DMS53 (cell line): ENCODE measurements around the gene IL9.

Experiments used
- DNase-seq: peaks from one replicate; lab custom pipeline; 2025; lab: John Stamatoyannopoulos, UW

Gene IL9

GRCh38 chr5:135891268-135891667 is 4.4 kb downstream of the IL9 start:
- no peak for DNase-seq

- DNase-seq = no peak
These were observed 4.8 kb downstream of the IL9 start for GRCh38 chr5:135890867-135891266.

- no peak for DNase-seq
These were observed 5.3 kb downstream of the IL9 start for GRCh38 chr5:135890296-135890695.

DNA sequence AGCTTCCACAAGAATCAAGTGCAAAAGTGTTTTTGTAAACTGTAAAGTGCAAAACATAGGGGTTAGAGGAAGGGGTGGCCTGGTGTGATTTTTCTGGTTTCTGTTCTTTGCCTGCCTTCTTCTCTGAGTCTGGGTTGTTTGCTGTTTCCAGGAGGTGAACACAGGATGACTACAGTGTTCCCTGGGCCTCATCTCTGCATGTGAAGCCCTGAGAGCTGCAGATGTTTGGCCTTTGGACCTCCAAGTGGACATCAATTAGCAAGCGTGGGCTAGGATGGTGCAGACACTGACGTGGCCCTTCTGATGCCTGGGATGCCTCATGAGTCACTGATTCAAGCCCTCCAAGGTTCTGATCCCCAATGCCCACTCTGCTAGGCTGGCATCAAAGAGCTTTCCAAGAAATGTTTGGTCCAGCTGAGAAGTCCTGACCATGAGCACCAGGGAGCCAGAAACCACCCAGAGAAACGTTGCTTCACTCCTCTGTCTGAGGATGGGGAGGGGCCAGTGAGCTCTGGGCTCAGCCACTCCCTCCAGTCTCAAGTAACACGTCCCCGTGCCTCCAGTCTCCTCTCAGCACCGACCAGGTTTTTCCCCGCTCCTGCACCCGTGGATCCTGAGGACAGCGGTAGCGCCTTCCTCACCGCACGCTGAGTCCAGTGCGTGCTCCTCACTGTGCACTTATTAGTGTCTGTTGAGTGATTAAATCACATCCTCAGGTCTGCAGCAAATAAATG is 7.6 kb downstream of the IL9 start:
- DNase-seq = peak; percentile 33

DNA sequence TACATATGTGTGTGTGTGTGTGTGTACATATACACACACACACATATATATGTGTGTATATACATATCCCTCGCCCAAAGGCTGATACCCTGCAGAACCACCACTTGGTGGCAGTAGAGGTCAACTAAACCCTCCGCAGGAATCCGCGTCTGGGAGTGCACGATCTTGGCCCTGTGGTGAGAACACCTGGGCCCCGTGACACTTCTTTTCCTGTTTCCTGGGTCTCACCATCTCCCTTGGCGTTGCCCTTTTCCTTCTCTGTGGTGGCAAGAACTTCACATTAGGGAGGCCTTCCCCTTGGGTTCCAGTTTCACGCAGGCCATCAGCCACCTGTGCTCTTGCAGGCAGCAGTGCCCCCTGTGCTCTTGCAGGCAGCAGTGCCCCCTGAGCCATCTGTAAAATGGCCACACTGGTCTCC is 8.2 kb downstream of the IL9 start:
- peak; percentile 89 for DNase-seq

GRCh38 chr5:135886136-135886535 is 9.5 kb downstream of the IL9 start:
- no peak for DNase-seq

DNA sequence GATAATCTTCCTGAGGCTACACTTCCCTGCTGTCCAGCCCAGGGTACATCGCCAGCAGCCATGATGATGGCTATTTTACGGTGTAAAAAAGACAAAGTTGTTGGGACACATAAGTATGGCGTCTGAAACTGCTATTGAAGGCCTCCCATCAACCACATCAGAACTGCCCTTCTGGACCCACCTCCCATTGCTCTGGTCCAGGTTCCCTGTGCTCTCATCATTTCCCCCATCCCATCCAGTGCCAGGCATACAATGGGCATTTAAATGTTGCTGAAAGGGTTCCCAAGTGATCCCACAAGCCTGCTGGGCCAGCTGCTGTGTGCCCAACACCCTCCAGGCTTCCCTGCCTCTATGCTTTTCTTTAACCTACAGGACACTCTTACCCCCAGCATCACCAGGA is 10.6 kb downstream of the IL9 start:
- DNase-seq = no peak

DNA sequence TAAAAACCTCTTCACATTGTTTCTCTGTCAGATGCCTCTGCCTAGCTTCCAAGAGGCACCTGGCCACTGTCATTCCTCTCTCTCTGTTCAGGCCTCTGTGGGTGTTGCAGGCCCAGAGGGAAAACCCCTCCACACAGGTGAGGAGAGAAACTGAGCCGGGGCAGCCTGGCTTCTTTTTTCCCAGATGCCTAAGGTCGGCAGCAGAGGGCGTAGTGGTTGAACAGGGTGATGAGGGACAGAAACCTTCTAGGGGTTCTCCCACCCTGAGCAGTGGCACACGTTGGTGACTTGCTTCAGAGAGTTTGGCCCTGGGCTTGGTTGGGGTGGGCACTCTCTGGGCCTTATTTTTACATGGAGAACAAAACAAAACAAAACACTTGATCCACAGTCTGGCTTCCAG is 12.2 kb downstream of the IL9 start:
- peak; percentile 9 for DNase-seq

DNA sequence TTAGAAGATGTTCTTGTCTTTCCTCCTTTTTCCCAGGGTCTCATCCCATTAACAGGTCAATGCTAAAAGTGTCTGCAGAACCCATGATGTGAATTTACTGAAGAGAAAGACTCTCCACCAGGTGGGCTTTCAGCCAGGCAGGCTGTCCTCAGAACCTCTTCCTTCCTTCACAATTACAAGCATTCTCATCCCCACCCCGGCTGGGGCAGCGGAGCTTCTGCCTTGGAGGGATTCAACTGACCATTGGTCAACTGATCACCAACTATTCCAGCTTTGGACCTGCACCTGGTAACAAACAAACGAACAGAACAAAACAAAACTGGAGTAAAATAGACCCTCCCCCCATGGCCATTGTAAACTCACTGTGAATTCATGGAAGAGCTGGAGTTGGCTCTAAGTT is 12.6 kb downstream of the IL9 start:
- DNase-seq = no peak

- no peak for DNase-seq
These were observed 13.8 kb downstream of the IL9 start for GRCh38 chr5:135881819-135882218.

DNA sequence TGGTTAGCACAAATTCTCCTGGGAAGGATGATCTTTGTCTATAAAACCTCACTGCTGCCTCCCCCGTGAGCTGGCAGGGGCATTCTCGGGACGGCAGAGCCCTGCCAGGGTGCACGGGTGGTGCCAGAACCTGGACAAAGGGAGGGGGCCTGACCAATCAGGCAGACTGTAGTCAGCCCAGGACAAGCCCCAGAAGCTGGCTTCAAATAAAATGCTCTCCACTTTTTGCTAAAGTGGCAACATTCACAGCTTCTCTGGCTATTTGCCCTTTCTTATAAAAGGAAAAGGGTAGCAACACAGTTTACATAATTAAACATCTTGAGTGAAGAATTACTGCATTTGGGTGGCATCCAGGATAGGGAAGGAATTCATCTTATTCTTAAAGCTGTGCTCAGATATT is 14.4 kb downstream of the IL9 start:
- DNase-seq = no peak

DNA sequence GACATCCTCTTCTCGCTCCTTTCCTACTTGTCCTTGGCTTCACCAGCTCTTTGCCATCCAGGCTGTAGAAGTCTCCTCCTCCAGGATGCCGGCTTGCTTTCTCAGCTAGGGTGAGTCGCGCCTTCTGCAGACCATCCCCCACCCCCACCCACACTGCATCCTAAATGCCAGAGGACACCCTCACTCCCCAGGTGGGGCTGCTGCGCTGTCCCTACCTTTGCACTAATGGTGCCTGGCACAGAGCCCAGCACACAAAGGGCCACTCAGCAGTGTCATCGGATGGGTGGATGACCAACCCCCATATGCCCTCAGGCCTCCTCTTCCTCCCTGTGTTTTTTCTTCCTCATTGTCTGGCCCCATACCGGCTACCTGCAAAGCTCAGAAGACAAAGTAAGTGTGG is 14.8 kb downstream of the IL9 start:
- DNase-seq = no peak

DNA sequence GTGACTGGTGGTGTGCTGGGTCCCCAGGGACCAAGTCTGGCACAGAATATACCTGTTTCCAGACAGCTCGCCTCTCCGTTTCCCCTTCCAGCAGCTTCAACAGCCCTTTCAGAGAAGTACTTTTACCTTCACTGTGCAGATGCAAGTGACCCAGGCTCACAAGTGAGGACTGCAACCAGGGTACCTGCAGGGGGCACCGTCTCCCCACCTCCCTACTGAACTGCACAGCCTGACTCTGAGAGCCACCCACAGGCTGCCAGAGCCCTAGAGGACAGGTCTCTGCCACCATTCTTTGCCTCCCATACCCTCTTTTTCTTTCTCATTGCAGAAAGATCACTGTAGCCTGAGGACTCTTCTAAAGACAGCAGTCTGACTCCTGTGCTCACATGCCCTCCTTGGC is 15.4 kb downstream of the IL9 start:
- peak; percentile 41 for DNase-seq

DNA sequence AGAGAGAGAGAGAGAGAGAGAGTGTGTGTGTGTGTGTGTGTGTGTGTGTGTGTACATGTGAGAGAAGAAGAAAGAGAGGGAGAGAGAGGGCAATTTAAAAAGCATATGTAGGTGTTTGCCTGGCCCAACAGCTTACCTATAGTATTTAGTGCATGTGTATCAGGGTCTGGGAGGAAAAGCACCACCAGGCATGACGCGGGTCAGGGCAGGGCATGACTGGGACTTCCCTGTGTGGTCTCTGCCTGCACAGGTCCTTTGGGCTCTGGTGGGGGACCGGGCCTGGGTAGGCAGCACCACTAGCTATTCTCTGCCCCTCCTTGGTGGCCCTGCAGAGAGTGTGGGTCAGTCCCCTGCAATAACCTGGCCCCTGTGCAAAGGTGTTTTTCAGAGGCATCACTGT is 16.1 kb downstream of the IL9 start:
- DNase-seq = no peak

DNA sequence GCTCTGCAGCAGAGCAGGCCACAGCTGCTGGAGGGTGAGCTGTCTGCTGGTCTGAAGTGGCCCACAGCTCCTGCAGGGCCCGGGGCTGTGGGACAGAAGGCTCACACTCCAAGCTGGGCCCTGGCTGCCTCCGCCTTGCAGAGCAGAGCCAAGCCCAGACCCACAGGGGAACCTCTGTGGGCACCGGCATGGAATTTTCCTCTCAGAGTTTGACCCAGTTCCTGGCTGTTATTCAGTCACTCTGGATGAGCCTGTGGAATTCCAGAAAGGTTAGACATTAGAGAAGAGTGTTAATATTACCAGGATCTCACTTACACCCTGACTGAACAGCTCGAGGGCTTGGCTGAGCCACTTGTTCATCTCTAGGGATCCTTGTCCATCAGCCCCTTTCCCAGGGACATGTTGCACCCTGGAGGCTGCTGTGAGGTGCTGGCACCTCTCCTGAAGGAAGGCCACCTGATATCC is 17.5 kb downstream of the IL9 start:
- no peak for DNase-seq

DNA sequence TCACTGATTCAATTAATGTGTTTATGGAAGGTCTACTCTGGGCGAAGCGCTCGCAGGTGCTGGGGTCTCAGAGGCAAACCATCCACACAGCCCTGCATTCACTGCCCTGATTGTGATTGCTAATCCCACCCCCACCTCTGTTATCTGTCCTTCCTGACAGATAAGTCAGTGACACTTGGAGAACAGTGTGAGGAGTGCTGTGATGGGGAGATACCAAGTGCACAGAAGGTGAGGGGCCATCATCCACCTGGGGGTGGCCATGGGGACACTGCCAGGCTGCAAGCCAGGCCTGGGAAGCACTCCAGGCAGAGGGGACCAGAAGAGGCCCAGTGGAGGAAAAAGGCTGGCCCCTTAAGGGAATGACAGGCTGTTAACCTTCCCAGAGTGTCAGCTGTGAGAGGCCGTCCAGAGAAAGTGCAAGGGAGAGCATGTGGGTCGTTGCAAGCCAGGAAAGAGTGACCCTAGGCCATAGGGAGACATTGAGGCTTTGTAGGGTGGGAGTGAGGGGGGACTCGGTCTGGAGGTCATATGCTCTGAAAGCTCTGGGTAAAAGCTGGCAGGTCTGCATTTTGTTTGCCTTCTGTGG is 18.0 kb downstream of the IL9 start:
- no peak for DNase-seq

DNA sequence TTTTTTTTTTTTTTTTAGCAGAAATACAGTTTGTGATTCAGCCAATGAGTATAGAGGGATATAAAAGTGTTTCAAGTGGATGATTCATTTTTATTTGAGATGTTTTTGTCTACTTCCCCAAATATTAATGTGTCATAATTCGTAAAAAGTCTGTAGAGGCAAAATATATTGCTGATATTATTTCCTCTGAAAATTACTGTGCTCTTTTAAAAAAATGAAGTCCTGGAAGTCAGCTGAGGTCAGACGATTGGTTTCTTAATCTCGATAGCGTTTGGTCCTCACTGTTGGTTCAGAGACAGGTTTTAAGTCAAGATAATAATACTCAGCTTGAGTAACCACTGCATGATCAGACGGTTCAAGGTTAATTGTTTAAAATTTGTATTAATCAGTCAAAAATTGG is 19.5 kb downstream of the IL9 start:
- DNase-seq = no peak

- DNase-seq = no peak
These were observed 20.1 kb downstream of the IL9 start for GRCh38 chr5:135875567-135875966.

GRCh38 chr5:135874461-135874860 is 21.2 kb downstream of the IL9 start:
- DNase-seq = no peak

DNA sequence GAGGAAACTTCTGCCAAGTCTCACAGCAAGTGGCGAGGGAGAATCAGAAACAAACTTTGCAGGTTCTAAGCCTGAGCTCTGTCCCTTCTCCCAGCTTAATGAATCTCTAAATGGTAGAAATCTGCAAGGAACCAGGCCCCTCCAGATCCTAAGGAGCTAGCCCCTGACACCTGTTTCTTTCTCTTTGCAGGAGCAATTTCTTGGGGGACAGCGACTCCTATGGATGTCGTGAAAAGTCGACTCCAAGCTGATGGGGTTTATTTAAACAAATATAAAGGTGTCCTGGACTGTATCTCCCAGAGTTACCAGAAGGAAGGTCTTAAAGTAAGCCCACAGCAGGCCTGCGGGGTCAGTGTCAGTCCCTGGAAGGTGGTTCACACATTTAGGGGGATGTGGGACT is 21.8 kb downstream of the IL9 start:
- no peak for DNase-seq

GRCh38 chr5:135871268-135871915 is 24.2 kb downstream of the IL9 start:
- no peak for DNase-seq

- DNase-seq = no peak
These were observed 25.7 kb downstream of the IL9 start for GRCh38 chr5:135869935-135870334.

DNA sequence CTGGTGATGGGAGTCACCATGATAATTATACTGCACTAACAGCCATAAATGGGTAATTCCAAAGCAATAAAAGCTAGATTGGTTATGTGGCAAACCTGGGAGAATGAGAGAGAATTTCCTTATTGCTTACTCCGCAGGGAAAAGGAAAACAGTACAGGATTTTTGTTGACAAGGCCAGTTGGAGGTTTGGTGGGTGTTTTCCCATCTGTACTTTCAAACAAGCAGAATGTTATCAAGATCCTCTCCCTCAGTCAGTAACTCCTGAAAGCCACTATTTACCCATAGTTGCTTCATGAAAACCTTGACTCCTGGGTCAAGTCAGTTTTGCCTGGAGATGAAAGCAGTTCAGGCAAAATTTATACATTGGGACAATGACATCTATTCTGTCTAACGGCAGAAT is 26.4 kb downstream of the IL9 start:
- DNase-seq = no peak

DNA sequence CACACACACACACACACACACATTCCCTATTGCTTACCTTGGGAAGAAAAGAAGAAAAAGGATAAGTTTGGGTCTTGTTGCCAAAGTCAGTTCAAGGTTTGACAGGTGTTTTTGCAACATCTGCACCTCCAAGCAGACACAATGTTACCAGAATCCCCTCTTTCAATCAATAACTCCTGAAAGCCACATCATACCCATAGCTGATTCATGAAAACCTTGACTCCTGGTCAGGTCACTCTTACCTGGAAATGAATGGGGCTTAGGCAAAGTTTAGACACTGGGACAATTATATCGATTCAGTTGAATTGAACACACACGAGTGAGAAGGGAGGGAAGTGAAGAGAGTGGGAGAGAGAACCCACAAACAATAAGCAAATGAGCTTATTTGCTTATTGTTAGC is 27.0 kb downstream of the IL9 start:
- no peak for DNase-seq
